Endodermal cell (in vitro differentiated cells): ENCODE data around the gene OSGEPL1. TPM values are rescaled to one million over a fixed set of nuclear protein-coding genes. Genes with fewer than 3 reads are reported as not detected.

Experiments used
- DNase-seq: peaks from one replicate; pipeline ENCODE4 v3.0.0-alpha.2; 2017
- H3K27ac ChIP-seq: 2 replicates; pipeline ENCODE4 v1.5.1; 2013; ENCODE audit warnings: mild to moderate bottlenecking, low read depth, low read length, moderate library complexity
- H3K27me3 ChIP-seq: 2 replicates; pipeline ENCODE4 v1.6.1; 2013; ENCODE audit warnings: mild to moderate bottlenecking, low read length, moderate library complexity; ENCODE audit not compliant: insufficient read depth, control insufficient read depth, poor library complexity, severe bottlenecking
- H3K36me3 ChIP-seq: 2 replicates; pipeline ENCODE4 v1.7.0; 2013; ENCODE audit warnings: mild to moderate bottlenecking, low read length, moderate library complexity; ENCODE audit not compliant: control insufficient read depth, insufficient read depth
- H3K4me1 ChIP-seq: one replicate; pipeline ENCODE4 v1.7.0; 2013; ENCODE audit warnings: low read length; ENCODE audit not compliant: control insufficient read depth, insufficient read depth
- H3K4me3 ChIP-seq: 2 replicates; pipeline ENCODE4 v1.5.1; 2013; ENCODE audit warnings: mild to moderate bottlenecking, low read length, moderate library complexity
- H3K9ac ChIP-seq: 2 replicates; pipeline ENCODE4 v1.6.1; 2013; ENCODE audit warnings: mild to moderate bottlenecking, low read length, moderate library complexity; ENCODE audit not compliant: poor library complexity, severe bottlenecking; ENCODE audit errors: extremely low read depth
- H3K9me3 ChIP-seq: 2 replicates; pipeline ENCODE4 v1.6.1; 2013; ENCODE audit warnings: mild to moderate bottlenecking, low read length, moderate library complexity; ENCODE audit not compliant: control insufficient read depth
- H3K27ac Mint-ChIP-seq: 2 replicates; pipeline ENCODE4 v1.8.0; 2020; ENCODE audit warnings: mixed read lengths
- H3K27me3 Mint-ChIP-seq: 2 replicates; pipeline ENCODE4 v1.8.0; 2021; ENCODE audit warnings: mild to moderate bottlenecking, mixed read lengths; ENCODE audit not compliant: insufficient read depth
- H3K36me3 Mint-ChIP-seq: 2 replicates; pipeline ENCODE4 v1.8.0; 2020; ENCODE audit warnings: low read depth, mixed read lengths
- H3K4me1 Mint-ChIP-seq: 2 replicates; pipeline ENCODE4 v1.8.0; 2020; ENCODE audit warnings: mixed read lengths
- H3K4me3 Mint-ChIP-seq: 2 replicates; pipeline ENCODE4 v1.8.0; 2020; ENCODE audit warnings: mild to moderate bottlenecking, moderate library complexity, mixed read lengths
- H3K9me3 Mint-ChIP-seq: 2 replicates; pipeline ENCODE4 v1.8.0; 2020; ENCODE audit warnings: mild to moderate bottlenecking, mixed read lengths
- WGBS, 2 experiments: methylation state at CpG; one replicate each; pipeline versions ENCODE4 v1.1.5 to v1.1.7; 2013; ENCODE audit warnings: missing lambda C conversion rate in 2 of 2, mixed read lengths in 1 of 2; ENCODE audit not compliant: insufficient coverage in 1 of 2, insufficient read length in 1 of 2; 5-methylcytosine and 5-hydroxymethylcytosine counted together
- total RNA-seq, 2 donors: library from RNA; stranded (reverse); fragmentation: NEBNext Ultra II Directional in 1 of 2; extraction: Animal tissue kit (Norgen Biotek cat#: 25700) in 1 of 2; gene quantifications; 2 replicates in 1 of 2; 3 replicates in 1 of 2; pipeline ENCODE4 v1.2.1, GENCODE V29; 2021
- TF ChIP-seq, protein P1 (sequence below): fragments of 200-600 bp; sonication (generic); conservative IDR thresholded peaks from 2 replicates; pipeline ENCODE4 v1.5.0; 2021; ENCODE audit warnings: antibody characterized with exemption, mild to moderate bottlenecking

The OSGEPL1 gene
- total RNA-seq, 2 donors from 2014 or later = 9.7 to 16.1 TPM

- H3K27ac ChIP-seq = peak within 1 kb of the TSS; percentile 96
- H3K27ac Mint-ChIP-seq = peak within 1 kb of the TSS; percentile 93
- TF ChIP-seq, protein P1, sequence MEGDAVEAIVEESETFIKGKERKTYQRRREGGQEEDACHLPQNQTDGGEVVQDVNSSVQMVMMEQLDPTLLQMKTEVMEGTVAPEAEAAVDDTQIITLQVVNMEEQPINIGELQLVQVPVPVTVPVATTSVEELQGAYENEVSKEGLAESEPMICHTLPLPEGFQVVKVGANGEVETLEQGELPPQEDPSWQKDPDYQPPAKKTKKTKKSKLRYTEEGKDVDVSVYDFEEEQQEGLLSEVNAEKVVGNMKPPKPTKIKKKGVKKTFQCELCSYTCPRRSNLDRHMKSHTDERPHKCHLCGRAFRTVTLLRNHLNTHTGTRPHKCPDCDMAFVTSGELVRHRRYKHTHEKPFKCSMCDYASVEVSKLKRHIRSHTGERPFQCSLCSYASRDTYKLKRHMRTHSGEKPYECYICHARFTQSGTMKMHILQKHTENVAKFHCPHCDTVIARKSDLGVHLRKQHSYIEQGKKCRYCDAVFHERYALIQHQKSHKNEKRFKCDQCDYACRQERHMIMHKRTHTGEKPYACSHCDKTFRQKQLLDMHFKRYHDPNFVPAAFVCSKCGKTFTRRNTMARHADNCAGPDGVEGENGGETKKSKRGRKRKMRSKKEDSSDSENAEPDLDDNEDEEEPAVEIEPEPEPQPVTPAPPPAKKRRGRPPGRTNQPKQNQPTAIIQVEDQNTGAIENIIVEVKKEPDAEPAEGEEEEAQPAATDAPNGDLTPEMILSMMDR = no peak
- H3K27me3 Mint-ChIP-seq = no peaks in the 10 kb centered on the region
- no peaks in the 10 kb centered on the region for H3K27me3 ChIP-seq
- H3K9me3 Mint-ChIP-seq = no peaks in the 10 kb centered on the region
- H3K4me3 ChIP-seq = peak within 1 kb of the TSS; percentile 98
- no peaks in the 10 kb centered on the region for H3K9me3 ChIP-seq
- H3K36me3 Mint-ChIP-seq = peaks cover 44% of the 10 kb centered on the region
- peak within 1 kb of the TSS; percentile 68 for H3K9ac ChIP-seq
- peak within 1 kb of the TSS; percentile 90 for H3K4me3 Mint-ChIP-seq
- no peaks in the 10 kb centered on the region for H3K4me1 ChIP-seq
- DNase-seq = peak; percentile 97
- H3K36me3 ChIP-seq = peaks cover 36% of the 10 kb centered on the region
- peaks cover 21% of the 10 kb centered on the region for H3K4me1 Mint-ChIP-seq
- 0% methylated on average over 13 to 96 of the region's 96 CpGs for WGBS, 2 experiments
Measured at GRCh38 chr2:189783927-189784867, 21.6 kb upstream of the OSGEPL1 start, which contains the start of the genes ORMDL1 and PMS1. Gene ORMDL1 (minus strand): TSS chr2:189784339. CDS start chr2:189782595, 1,744 bp downstream. Gene PMS1 (plus strand): TSS chr2:189784450. CDS start chr2:189791810, 7,360 bp downstream.

DNA sequence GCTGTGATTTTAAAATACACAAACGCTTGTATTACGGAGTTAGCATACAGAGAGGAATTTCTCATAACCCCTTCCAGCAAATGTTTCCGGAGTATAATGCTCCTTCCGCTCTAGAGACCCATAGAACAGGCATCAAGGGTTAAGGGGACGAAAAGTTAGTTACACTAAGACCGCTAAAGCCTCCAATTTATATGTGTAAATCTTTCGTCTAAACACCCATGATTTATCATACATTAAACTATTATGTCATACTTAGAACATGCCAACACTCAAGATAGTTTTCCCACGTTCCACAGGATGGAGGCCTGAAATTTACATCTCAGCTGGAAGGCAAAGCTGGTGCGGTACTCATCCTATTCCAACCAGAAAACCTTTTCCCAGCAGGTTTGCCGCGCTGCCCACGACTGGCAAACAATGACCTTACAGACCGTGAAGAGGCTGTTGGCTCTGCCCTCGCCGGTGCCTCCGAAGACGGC, 20.9 kb upstream of the OSGEPL1 start:
- H3K27me3 Mint-ChIP-seq = no peaks in the 10 kb centered on the region
- Histone ChIP-seq H3K36me3 (peaks cover 43% of the 10 kb centered on the region), H3K4me3 (peak overlapping the region; percentile 98), H3K27me3 (no peaks in the 10 kb centered on the region), H3K9ac (peak overlapping the region; percentile 68), H3K27ac (peak overlapping the region; percentile 96), H3K4me1 (no peaks in the 10 kb centered on the region), H3K9me3 (no peaks in the 10 kb centered on the region)
- peak overlapping the region; percentile 93 for H3K27ac Mint-ChIP-seq
- H3K36me3 Mint-ChIP-seq = peaks cover 51% of the 10 kb centered on the region
- H3K4me1 Mint-ChIP-seq = peaks cover 20% of the 10 kb centered on the region
- WGBS, 2 experiments = 0 to 1% methylated on average over 11 to 17 of the region's 17 CpGs
- H3K4me3 Mint-ChIP-seq = peak overlapping the region; percentile 90
- DNase-seq = no peak
- no peaks in the 10 kb centered on the region for H3K9me3 Mint-ChIP-seq
- TF ChIP-seq, protein P1 = no peak

DNA sequence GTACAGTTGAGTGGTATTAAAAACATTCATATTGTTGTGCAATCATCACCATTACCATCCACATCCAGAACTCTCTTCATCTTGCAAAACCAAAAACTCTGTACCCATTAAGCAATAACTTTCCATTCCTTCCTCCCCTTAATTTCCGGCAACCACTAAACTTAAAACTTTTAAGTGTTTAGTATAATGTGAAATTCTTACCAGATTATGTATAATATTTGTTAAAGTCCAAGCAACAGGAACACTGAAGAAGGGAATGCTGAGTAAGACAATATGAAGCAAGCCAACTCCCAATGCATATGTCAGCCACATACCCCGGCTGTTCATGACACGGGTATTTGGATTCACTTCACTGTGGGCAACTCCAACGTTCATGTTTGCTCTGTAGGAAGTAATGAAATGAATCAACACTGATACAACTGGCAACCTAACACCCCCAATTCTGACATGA, 19.7 kb upstream of the OSGEPL1 start:
- Mint-ChIP-seq H3K27ac (peak overlapping the region; percentile 55), H3K36me3 (peaks cover 58% of the 10 kb centered on the region), H3K4me3 (peak overlapping the region; percentile 90), H3K27me3 (no peaks in the 10 kb centered on the region), H3K9me3 (no peaks in the 10 kb centered on the region), H3K4me1 (peaks cover 20% of the 10 kb centered on the region)
- H3K4me3 ChIP-seq = peak overlapping the region; percentile 98
- WGBS, 2 experiments = 94% methylated on average over 4 of the region's 4 CpGs; no CpG with 5 or more reads in 1 of the 2 experiments
- no peak for DNase-seq
- H3K9ac ChIP-seq = no peak overlapping the region
- TF ChIP-seq, protein P1 = no peak
- peaks cover 54% of the 10 kb centered on the region for H3K36me3 ChIP-seq
- no peaks in the 10 kb centered on the region for H3K4me1 ChIP-seq
- no peaks in the 10 kb centered on the region for H3K27me3 ChIP-seq
- H3K27ac ChIP-seq = no peak overlapping the region
- H3K9me3 ChIP-seq = no peaks in the 10 kb centered on the region
